KG1 (cell line): Measurements from ENCODE around the gene THOC1.
"Not testable (repeated sequence)": the region's sequence is repeated elsewhere in the genome, so short reads cannot be mapped to it uniquely, and the experiment has no call there.

Source experiments
- DNase-seq: peaks from one replicate; lab custom pipeline; 2025; lab: John Stamatoyannopoulos, UW

Gene THOC1

GRCh38 chr18:267688-268552, at the start of gene THOC1:
Gene THOC1 (minus strand): TSS chr18:268047. CDS start chr18:268019, 28 bp downstream.
- peak; percentile 84 for DNase-seq

- DNase-seq = no peak
Observed at GRCh38 chr18:317618-318017, 49.8 kb upstream of the THOC1 start.

GRCh38 chr18:316393-316792, 48.5 kb upstream of the THOC1 start:
- DNase-seq = no peak

GRCh38 chr18:313931-314330, 46.1 kb upstream of the THOC1 start:
- no peak for DNase-seq

- DNase-seq = no peak
Observed at GRCh38 chr18:312415-312814, 44.6 kb upstream of the THOC1 start.

- DNase-seq = no peak
Observed at GRCh38 chr18:310042-310441, 42.2 kb upstream of the THOC1 start.

GRCh38 chr18:308086-308485, 40.2 kb upstream of the THOC1 start:
- DNase-seq = not testable (repeated sequence)

GRCh38 chr18:306608-307255, 38.9 kb upstream of the THOC1 start:
- no peak for DNase-seq

- DNase-seq = no peak
Observed at GRCh38 chr18:305003-305501, 37.2 kb upstream of the THOC1 start.

GRCh38 chr18:303607-304006, 35.8 kb upstream of the THOC1 start:
- DNase-seq = no peak

GRCh38 chr18:303011-303410, 35.2 kb upstream of the THOC1 start:
- DNase-seq = no peak

GRCh38 chr18:302097-302496, 34.2 kb upstream of the THOC1 start:
- no peak for DNase-seq

GRCh38 chr18:297936-298335, 30.1 kb upstream of the THOC1 start:
- no peak for DNase-seq

GRCh38 chr18:295756-296490, 28.1 kb upstream of the THOC1 start:
- no peak for DNase-seq

- no peak for DNase-seq
Observed at GRCh38 chr18:294566-294965, 26.7 kb upstream of the THOC1 start.

GRCh38 chr18:293536-293935, 25.7 kb upstream of the THOC1 start:
- DNase-seq = no peak

- DNase-seq = no peak
Observed at GRCh38 chr18:292271-292670, 24.4 kb upstream of the THOC1 start.

GRCh38 chr18:289970-290369, 22.1 kb upstream of the THOC1 start:
- DNase-seq = not testable (repeated sequence)

GRCh38 chr18:289026-289425, 21.2 kb upstream of the THOC1 start:
- no peak for DNase-seq

GRCh38 chr18:286515-287310, 18.9 kb upstream of the THOC1 start:
- DNase-seq = no peak

GRCh38 chr18:285817-286216, 18.0 kb upstream of the THOC1 start:
- no peak for DNase-seq

- no peak for DNase-seq
Observed at GRCh38 chr18:275486-275885, 7.6 kb upstream of the THOC1 start.
